ENCODE measurements around the gene BSN. TPM values are rescaled to one million over a fixed set of nuclear protein-coding genes. Genes with fewer than 3 reads are reported as not detected.

BSN gene
- total RNA-seq, 1 experiment from 2014 or later: 0.28 TPM

GRCh38 chr3:49628249-49628648, 74.0 kb downstream of the BSN start:
- Histone ChIP-seq H3K4me3 (no peak overlapping the region), H3K79me2 (ENCODE audit: low read depth) (no peaks in the 10 kb centered on the region), H3K9me3 (ENCODE audit: insufficient read depth, low read depth) (no peaks in the 10 kb centered on the region), H3K9me2 (ENCODE audit: insufficient read depth) (no peaks in the 10 kb centered on the region), H3K36me3 (ENCODE audit: low read depth) (no peaks in the 10 kb centered on the region), H3F3A (ENCODE audit: insufficient read depth, low read depth) (no peaks in the 10 kb centered on the region), H3K4me1 (replicated peaks; ENCODE audit: insufficient read depth) (0 out of 2 replicates have a peak, but pooled peaks cover 4% of the 10 kb centered on the region), H3K27ac (no peak overlapping the region), H3K27me3 (ENCODE audit: insufficient read depth, low read depth) (no peaks in the 10 kb centered on the region), H4K20me1 (ENCODE audit: insufficient read depth) (no peaks in the 10 kb centered on the region), H2AFZ (no peak overlapping the region), H3K4me2 (no peak overlapping the region)
- BruUV-seq (replicated peaks): no TSS peak
- CTCF ChIA-PET: no interaction called here
- DNase-seq: no peak
- no peak for TF ChIP-seq EZH2 (IDR thresholded peaks at IDR 0.05; ENCODE audit: low read depth)
- TF ChIP-seq, protein P1, sequence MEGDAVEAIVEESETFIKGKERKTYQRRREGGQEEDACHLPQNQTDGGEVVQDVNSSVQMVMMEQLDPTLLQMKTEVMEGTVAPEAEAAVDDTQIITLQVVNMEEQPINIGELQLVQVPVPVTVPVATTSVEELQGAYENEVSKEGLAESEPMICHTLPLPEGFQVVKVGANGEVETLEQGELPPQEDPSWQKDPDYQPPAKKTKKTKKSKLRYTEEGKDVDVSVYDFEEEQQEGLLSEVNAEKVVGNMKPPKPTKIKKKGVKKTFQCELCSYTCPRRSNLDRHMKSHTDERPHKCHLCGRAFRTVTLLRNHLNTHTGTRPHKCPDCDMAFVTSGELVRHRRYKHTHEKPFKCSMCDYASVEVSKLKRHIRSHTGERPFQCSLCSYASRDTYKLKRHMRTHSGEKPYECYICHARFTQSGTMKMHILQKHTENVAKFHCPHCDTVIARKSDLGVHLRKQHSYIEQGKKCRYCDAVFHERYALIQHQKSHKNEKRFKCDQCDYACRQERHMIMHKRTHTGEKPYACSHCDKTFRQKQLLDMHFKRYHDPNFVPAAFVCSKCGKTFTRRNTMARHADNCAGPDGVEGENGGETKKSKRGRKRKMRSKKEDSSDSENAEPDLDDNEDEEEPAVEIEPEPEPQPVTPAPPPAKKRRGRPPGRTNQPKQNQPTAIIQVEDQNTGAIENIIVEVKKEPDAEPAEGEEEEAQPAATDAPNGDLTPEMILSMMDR (conservative IDR thresholded peaks at IDR 0.05): no peak
- intact Hi-C loops (cut with micrococcal nuclease; ENCODE audit: unreplicated experiment): no loop called here
- POLR2A ChIA-PET (ENCODE audit: unreplicated experiment): interaction anchor here (0.5 kb wide), 1 partner anchor 713 kb away, joined by 3 read pairs; no protein-coding TSS in a partner anchor

DNA sequence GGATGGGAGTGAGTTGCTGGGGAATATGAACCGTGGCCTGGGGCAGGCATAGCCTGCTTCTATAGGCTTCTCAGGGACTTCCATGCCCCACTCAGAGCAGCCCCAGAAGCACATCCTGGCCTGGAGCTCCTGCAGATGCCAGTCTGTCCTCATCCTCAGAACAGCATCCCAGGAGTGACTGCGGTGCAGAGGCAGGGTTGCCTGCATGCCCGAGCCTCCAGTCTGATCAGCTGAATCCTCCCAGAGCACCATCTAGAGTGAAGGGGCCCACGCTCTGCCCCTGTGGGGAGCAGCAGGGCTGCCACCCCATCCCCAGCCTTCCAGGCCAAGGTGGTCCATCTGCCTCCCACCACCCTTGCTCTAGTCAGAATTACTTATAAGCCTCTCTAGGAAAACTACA, 75.2 kb downstream of the BSN start:
- Histone ChIP-seq H2AFZ (no peak overlapping the region), H3K9me2 (ENCODE audit: insufficient read depth) (no peaks in the 10 kb centered on the region), H3K4me1 (replicated peaks; ENCODE audit: insufficient read depth) (0 out of 2 replicates have a peak, but pooled peaks cover 4% of the 10 kb centered on the region), H3F3A (ENCODE audit: insufficient read depth, low read depth) (no peaks in the 10 kb centered on the region), H3K79me2 (ENCODE audit: low read depth) (no peaks in the 10 kb centered on the region), H3K4me2 (no peak overlapping the region), H3K27me3 (ENCODE audit: insufficient read depth, low read depth) (no peaks in the 10 kb centered on the region), H4K20me1 (ENCODE audit: insufficient read depth) (no peaks in the 10 kb centered on the region), H3K27ac (no peak overlapping the region), H3K4me3 (no peak overlapping the region), H3K36me3 (ENCODE audit: low read depth) (no peaks in the 10 kb centered on the region), H3K9me3 (ENCODE audit: insufficient read depth, low read depth) (no peaks in the 10 kb centered on the region)
- intact Hi-C loops (cut with micrococcal nuclease; ENCODE audit: unreplicated experiment): no loop called here
- CTCF ChIA-PET: no interaction called here
- POLR2A ChIA-PET (ENCODE audit: unreplicated experiment): no interaction called here
- no peak for DNase-seq
- no peak for TF ChIP-seq EZH2 (IDR thresholded peaks at IDR 0.05; ENCODE audit: low read depth)
- TF ChIP-seq, protein P1 (conservative IDR thresholded peaks at IDR 0.05): no peak
- BruUV-seq (replicated peaks): no TSS peak

- TF ChIP-seq EZH2 (IDR thresholded peaks at IDR 0.05; ENCODE audit: low read depth): no peak
- TF ChIP-seq, protein P1 (conservative IDR thresholded peaks at IDR 0.05): no peak
- CTCF ChIA-PET: no interaction called here
- intact Hi-C loops (cut with micrococcal nuclease; ENCODE audit: unreplicated experiment): no loop called here
These were observed 75.6 kb downstream of the BSN start for GRCh38 chr3:49629866-49630265.

More at GRCh38 chr3:49629866-49630265, 75.6 kb downstream of the BSN start:
- Histone ChIP-seq H3K9me2 (ENCODE audit: insufficient read depth) (no peaks in the 10 kb centered on the region), H4K20me1 (ENCODE audit: insufficient read depth) (no peaks in the 10 kb centered on the region), H3K4me1 (replicated peaks; ENCODE audit: insufficient read depth) (0 out of 2 replicates have a peak, but pooled peaks cover 4% of the 10 kb centered on the region), H3K4me3 (no peak overlapping the region), H3K27ac (no peak overlapping the region), H3K27me3 (ENCODE audit: insufficient read depth, low read depth) (no peaks in the 10 kb centered on the region), H3K79me2 (ENCODE audit: low read depth) (no peaks in the 10 kb centered on the region), H2AFZ (no peak overlapping the region), H3K4me2 (no peak overlapping the region), H3K36me3 (ENCODE audit: low read depth) (no peaks in the 10 kb centered on the region), H3F3A (ENCODE audit: insufficient read depth, low read depth) (no peaks in the 10 kb centered on the region), H3K9me3 (ENCODE audit: insufficient read depth, low read depth) (no peaks in the 10 kb centered on the region)
- POLR2A ChIA-PET (ENCODE audit: unreplicated experiment): no interaction called here
- no TSS peak for BruUV-seq (replicated peaks)
- DNase-seq: no peak
